ENCODE results near the gene SEMA5B.

SEMA5B gene

GRCh38 chr3:123021388-123021787 is 6.2 kb downstream of the SEMA5B start:
- DNase-seq: no peak

- no peak for DNase-seq
Measured at GRCh38 chr3:123020709-123021108, 6.9 kb downstream of the SEMA5B start.

GRCh38 chr3:123019591-123019990 is 8.0 kb downstream of the SEMA5B start:
- DNase-seq: no peak

GRCh38 chr3:123019161-123019560 is 8.4 kb downstream of the SEMA5B start:
- peak; percentile 16 for DNase-seq

- DNase-seq: peak; percentile 26
Measured at GRCh38 chr3:123018683-123019082, 8.9 kb downstream of the SEMA5B start.

- no peak for DNase-seq
Measured at GRCh38 chr3:123015596-123015995, 12.0 kb downstream of the SEMA5B start.

- no peak for DNase-seq
Measured at GRCh38 chr3:123013876-123014275, 13.7 kb downstream of the SEMA5B start.

- DNase-seq: no peak
Measured at GRCh38 chr3:123012652-123013051, 14.9 kb downstream of the SEMA5B start.

- DNase-seq: no peak
Measured at GRCh38 chr3:123011447-123011846, 16.1 kb downstream of the SEMA5B start.

- no peak for DNase-seq
Measured at GRCh38 chr3:123008840-123009239, 18.7 kb downstream of the SEMA5B start.

- no peak for DNase-seq
Measured at GRCh38 chr3:123006609-123007008, 21.0 kb downstream of the SEMA5B start.

- no peak for DNase-seq
Measured at GRCh38 chr3:123005291-123005690, 22.3 kb downstream of the SEMA5B start.

GRCh38 chr3:123004201-123004918 is 23.2 kb downstream of the SEMA5B start:
- DNase-seq: no peak

GRCh38 chr3:123002749-123003497 is 24.6 kb downstream of the SEMA5B start:
- DNase-seq: no peak

- no peak for DNase-seq
Measured at GRCh38 chr3:123002100-123002748, 25.3 kb downstream of the SEMA5B start.

- no peak for DNase-seq
Measured at GRCh38 chr3:122998856-122999255, 28.7 kb downstream of the SEMA5B start.

GRCh38 chr3:122998206-122998605 is 29.4 kb downstream of the SEMA5B start:
- no peak for DNase-seq

GRCh38 chr3:122996038-122996580 is 31.5 kb downstream of the SEMA5B start:
- no peak for DNase-seq

GRCh38 chr3:122994954-122995353 is 32.6 kb downstream of the SEMA5B start:
- DNase-seq: no peak

GRCh38 chr3:122993124-122993978 is 34.2 kb downstream of the SEMA5B start:
- DNase-seq: no peak

- DNase-seq: no peak
Measured at GRCh38 chr3:122992676-122993075, 34.9 kb downstream of the SEMA5B start.

GRCh38 chr3:122992133-122992532 is 35.4 kb downstream of the SEMA5B start:
- DNase-seq: no peak

Measured in NCI-H226 (cell line).